Measurements from ENCODE around the gene RAI1.

Gene RAI1

GRCh38 chr17:17716837-17717523 is 35.7 kb downstream of the RAI1 start:
- DNase-seq (ENCODE audit: low read depth) = no peak

DNA sequence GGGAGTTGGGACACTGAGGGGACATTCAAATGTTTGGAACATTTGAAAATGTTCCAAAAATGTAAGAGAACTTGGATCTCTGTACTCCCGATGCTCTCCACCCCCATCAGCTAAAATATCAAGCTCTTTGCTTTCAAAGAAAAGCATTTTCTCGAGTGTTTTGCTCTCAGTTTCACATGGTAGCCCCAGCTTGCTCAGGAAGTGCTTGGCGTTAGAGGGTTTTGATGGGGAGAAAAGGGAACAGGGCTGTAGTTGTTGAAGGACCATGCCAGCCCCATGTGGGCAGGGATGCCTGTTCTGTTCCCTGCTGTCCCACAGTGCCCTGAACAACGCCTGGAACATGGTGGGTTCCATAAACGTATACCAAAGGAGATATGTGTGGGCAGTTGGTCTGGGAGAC is 37.0 kb downstream of the RAI1 start:
- DNase-seq (ENCODE audit: low read depth) = no peak

- no peak for DNase-seq (ENCODE audit: low read depth)
Measured at GRCh38 chr17:17719199-17719940, 38.1 kb downstream of the RAI1 start.

DNA sequence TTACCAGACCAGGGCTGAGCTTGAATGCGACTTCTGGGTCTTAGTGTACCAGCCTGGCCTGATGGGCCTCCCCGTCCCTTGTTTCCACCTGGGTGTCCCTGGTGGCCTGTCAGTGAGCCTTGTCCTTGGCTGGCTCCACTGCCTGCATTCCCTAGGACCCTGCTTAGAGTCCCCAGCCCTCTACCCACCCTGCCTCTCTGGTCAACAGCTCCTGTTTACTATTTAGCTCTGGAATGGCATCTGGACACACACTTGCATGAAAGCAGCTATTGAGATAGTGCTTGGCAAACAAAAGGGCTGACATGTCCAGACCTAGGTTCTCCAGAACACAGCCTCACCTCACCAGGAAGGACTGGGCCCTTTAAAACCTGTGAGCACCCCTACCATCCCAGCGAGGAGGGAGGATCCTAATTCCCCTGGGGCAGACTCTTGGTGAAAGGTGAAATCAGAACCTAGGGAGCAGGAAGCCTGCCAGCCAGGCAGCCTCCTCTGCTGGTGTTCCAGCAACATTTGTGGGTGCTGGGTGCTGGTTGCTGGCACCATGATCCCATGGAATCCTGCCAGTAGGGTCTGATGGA is 38.8 kb downstream of the RAI1 start:
- DNase-seq (ENCODE audit: low read depth) = no peak

GRCh38 chr17:17721140-17721668 is 39.9 kb downstream of the RAI1 start:
- DNase-seq (ENCODE audit: low read depth) = no peak

DNA sequence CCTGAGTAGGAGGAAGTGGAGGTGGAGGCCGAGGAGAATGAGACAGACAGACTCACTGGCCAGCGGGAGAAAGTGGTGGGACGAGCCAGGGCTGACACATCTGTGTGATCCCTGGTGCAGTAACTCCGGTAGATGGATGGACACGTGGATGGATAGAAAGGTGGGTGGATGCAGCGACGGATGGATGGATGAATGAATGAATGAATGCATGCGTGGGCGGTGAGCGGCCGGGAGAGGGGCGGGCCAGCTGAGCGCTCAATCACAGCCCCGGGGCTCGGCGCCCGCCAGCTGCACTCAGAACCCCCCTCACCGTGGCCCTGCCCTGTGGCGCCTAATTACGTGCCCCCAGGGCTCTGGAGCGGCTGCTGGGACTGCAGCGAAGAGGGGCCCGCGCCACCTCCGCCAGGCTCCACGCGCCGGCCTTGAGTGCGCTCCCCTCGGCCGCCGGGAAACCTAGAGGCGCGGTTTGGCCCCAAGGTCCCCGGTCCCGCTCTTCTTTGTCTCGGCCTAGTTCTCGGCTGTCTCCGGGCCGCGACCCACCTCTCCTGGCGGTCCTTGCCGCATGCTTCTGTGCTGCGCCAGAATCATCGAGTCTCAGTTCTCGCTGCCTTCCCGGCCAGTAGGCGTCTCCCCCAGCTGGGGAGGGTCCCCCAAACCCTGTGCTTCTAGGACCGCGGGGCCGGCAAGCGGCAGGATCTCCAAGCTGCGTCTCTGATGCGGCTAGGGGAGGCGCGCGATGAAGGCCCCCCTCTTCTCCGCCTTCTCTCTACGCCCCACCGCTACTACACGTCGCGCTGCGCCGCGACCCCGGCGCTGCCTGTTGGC is 41.0 kb downstream of the RAI1 start:
- no peak for DNase-seq (ENCODE audit: low read depth)

DNA sequence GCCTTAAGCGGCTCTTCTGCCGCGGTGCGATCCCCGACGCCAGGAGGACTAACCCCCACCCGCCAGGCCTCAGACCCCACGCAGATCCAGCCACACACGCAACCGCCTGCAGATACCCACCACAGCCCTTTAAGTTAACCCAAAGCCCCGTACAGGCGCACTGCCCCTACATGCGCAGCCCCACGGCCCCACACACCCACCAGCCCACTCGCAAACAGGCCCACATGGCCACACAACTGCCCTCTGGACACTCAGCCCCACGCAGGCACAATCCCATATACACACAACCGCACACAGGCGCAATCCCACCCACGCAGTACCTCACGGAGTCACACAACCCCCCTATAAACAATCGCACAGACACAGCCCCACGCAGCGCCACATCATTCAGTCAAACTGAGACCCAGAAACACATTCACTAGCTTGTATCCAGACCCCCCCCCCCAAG is 41.7 kb downstream of the RAI1 start:
- DNase-seq (ENCODE audit: low read depth) = no peak

- DNase-seq (ENCODE audit: low read depth) = peak; percentile 51
Measured at GRCh38 chr17:17723354-17724261, 42.4 kb downstream of the RAI1 start.

DNA sequence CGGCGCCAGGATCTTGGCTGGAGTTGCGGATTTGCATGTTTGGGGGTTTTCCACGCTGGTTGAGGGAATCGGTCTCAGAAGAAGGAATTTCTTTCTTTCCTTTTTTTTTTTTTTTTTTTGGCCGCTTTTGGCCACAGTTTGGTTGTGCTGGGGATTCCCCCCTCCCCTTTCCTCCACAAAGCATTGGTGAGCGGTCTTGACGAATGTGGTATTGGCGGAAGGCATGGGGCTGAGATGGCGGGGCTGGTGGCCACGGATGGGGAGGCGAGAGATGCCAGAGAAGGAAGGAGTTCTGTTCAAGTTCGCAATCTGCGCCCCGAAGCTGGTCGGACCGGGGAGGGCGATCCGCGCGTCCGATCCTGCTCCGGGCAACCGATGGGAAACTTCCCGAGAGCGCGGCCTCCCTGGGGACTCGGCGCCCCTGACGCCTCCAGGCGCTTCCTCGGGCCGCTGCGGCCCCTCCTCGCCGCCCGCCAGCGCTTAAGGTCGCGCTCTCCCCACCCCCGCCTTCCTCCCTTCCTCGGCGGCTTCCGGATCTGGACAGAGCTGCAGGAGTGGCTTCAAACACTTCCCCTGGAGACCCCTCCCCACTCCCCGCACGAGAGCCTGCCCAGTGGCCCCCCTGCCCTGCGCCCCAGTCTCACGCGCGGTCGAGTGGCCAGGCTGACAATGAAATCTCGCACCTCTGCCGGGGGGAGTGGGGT is 43.2 kb downstream of the RAI1 start:
- DNase-seq (ENCODE audit: low read depth) = no peak

DNA sequence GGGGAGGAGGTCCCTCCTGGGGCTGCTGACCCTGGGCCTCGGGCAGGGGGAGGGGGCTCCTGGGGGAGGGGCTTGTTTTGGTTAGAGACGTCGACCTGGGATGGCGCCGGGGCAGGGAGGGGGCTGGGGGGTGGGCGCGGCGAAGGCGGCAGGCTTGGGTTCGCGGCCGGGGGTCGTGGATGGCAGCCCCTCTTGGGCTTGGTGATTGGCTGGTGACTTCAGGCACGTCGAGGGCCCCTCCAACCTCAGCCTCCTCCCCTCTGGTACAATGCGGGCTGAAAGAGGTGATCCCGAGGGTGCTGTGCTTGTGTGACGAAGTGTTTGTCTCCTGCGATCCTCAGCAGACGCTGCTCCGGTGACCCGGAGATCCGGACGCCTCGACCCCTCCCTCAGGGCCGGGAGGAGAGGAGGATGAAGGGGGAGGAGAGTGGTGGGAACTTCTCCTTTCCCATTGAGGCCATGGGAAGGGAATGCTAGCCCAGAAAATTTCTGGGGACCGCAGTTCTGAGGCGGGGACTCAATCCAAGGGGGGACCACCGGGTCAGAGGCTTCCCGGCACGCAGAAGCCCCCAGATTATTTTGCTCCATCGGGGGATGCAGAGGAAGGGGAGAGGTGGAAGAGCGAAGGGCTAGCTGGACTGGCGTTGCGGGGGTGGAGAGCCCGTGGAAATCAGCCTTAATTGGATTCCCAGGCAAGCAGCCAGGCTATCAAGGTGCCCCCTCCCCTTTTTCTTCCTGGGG is 43.9 kb downstream of the RAI1 start:
- no peak for DNase-seq (ENCODE audit: low read depth)

DNA sequence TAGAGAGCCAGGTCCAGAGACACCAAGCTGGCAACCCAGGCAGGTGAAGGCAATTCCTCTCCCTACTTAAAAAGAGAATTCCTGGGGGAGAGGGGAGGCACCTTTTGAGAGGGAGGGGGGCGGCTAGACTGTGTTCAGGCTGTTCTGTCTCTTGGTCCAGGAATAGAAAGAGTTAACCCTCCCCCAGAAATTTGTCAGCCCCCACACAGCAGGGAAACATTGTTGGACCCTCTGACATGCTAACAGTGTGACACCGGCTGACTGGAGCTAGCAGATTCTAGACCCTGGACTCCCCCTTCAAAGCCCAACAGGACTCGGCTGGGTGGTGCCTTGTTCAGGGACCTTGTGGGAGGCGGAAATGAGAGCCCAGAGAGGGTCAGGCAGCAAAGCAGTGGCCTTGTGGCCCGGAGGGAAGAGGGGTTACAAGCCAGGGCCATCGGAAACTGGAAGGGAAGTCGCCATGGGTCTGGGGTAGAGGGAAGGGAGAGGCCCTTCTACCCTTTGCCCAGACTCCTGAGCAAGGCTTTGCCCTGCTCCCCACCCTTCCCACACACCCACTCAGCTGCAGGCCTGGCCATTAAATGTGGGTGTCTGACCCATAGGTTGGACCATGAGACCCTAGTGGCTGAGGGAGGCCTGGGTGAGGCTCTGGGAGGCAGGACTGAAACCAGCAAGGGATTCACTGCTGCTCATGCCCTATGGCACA is 44.6 kb downstream of the RAI1 start:
- DNase-seq (ENCODE audit: low read depth) = no peak

- no peak for DNase-seq (ENCODE audit: low read depth)
Measured at GRCh38 chr17:17726458-17727060, 45.3 kb downstream of the RAI1 start.

- DNase-seq (ENCODE audit: low read depth) = no peak
Measured at GRCh38 chr17:17727111-17727659, 45.9 kb downstream of the RAI1 start.

DNA sequence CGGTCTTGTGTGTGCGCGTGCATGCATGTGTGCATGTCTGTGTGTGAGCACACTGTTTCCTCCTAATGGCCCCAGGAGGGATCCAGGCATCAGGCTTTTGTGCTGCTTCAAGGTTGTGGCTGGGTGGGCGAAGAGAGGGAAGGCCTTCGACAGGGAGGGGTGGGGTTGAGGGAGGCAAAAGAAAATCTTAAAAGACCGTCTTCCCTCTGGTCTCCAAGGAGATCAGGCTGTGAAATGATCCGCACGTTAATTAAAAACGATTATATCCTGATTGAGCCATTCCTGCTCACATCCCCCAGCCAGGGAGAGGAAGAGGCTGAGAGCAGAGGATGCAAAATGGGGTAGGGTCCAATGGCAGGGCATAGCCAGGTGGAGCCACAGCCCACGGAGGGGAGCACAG is 46.9 kb downstream of the RAI1 start:
- DNase-seq (ENCODE audit: low read depth) = no peak

GRCh38 chr17:17728550-17729251 is 47.4 kb downstream of the RAI1 start:
- DNase-seq (ENCODE audit: low read depth) = no peak

DNA sequence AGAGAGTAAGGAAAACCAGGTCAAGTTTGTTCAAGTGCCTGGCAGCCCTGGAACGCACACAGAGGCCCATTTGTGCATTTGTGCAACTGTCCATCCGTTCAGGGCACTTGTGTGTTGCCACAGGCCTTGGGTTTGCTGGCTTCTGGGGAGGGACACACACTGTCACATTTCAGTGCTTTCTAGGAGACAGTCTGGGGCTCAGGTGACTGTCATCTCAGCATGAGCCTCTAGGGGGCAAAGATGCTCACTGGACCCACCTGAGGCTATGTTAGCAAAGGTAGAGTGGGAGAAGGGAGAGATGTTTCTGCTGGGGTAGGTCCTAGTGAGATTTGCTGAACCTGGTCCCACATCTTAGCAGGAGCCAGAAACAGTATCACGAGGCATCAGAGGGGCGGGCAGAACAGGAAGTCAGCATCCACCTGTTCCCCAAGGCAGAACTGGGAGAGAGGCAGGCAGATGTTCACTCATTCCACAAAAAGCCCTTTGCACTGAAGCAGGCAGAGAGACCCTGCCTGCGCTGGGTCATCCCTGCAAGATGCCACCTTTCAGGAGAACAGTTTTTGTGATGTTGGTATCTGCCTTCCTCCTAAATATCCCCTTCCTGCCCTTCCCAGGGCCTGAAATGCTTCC is 48.5 kb downstream of the RAI1 start:
- no peak for DNase-seq (ENCODE audit: low read depth)

DNA sequence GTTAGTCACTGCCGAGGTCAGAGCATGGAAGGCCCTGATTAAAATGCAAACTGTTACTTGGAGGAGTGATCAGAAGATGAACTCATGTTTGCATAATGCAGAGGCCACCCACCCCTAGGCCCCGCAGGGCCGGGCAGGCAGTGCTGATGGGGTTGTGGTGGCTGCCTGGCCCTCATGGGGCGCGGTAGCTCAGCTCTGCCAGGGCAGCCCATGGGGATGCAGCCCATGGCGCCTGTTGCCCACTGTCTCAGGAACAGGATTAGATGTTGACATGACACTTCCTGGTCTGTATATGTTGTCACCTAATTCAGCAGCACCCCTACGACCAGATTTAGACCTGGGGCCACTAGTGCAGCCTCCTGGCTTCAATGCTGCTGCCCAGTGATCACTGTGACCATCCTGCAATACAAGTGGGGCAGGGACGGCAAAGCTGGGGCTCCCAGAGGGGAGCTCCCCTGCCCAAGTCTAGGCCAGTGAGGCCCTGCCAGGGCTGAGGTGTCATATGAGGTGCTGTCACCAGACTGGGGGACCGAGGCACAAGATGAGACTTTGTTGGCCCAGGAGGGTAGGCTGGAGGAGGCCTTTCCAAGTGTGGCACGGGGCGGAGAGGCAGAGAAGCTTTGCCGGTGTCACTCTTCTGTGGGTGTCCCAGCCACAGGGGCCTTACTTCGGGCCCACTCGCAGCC is 49.1 kb downstream of the RAI1 start:
- no peak for DNase-seq (ENCODE audit: low read depth)
